HL-60 (cell line): Measurements from ENCODE around the gene ANKS1A.

Experiments used
- SPI1 ChIP-seq: IDR thresholded peaks from 2 replicates; pipeline ENCODE4 v1.6.1; 2012; ENCODE audit warnings: low read depth, mild to moderate bottlenecking, borderline replicate concordance
- TF ChIP-seq, protein P1 (sequence below): IDR thresholded peaks from one replicate; pipeline ENCODE4 v1.5.1; 2011; ENCODE audit warnings: low read length, control low read depth, inconsistent platforms; ENCODE audit not compliant: insufficient read depth

DNA sequence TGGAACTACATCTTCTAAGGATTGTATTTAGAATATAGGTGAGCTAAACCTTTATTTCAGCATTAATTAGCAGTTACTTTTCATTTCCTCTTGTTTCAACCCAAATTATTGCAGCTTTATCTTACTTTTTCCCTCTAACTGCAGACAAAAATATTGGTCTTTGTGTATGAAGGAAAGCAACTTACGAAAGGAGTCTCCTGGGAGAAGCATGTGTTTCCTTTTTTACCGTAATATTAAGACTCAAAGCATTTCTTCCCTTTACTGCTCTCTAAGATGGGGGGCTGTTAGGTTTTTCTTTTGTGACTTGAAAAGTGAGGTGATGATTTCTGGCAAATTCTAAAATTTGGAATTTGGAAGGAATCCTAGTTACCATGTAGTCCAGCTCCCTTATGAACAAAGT is 141.0 kb downstream of the ANKS1A start:
- TF ChIP-seq SPI1: no peak
- TF ChIP-seq, protein P1, sequence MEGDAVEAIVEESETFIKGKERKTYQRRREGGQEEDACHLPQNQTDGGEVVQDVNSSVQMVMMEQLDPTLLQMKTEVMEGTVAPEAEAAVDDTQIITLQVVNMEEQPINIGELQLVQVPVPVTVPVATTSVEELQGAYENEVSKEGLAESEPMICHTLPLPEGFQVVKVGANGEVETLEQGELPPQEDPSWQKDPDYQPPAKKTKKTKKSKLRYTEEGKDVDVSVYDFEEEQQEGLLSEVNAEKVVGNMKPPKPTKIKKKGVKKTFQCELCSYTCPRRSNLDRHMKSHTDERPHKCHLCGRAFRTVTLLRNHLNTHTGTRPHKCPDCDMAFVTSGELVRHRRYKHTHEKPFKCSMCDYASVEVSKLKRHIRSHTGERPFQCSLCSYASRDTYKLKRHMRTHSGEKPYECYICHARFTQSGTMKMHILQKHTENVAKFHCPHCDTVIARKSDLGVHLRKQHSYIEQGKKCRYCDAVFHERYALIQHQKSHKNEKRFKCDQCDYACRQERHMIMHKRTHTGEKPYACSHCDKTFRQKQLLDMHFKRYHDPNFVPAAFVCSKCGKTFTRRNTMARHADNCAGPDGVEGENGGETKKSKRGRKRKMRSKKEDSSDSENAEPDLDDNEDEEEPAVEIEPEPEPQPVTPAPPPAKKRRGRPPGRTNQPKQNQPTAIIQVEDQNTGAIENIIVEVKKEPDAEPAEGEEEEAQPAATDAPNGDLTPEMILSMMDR: no peak
